Measurements from ENCODE around the gene PPL.
A peak's percentile ranks its signal among the peaks of the same experiment; 100 is the strongest.

PPL gene

DNA sequence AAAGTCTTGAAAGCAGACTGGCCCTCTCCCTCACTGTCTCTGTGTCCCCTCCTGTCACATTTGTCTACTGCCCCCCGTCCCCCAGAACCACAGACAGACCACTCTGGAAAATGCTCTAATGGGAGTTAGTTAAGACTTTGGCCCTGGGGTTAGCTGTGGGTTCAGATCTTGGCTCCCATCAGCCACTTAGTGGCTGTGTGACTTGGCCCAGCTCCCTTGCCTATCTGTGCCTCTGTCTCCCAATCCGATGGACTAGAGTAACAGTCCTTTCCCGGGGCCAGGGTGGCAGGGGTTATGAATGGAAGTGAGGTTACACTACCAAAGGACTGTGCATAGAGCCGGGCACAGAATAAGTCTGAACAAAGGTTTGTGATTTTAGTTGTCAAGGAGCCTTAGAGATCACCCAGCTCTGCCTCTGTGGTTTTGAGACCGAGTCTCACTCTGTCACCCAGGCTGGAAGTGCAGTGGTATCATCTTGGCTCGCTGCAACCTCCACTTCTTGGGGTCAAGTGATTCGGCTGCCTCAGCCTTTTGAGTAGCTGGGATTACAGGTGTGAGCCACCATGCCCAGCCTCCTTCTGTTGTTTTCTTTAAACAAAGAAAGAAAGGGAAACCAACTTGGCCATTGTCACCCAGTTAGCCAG is 23.7 kb downstream of the PPL start:
- no peak for DNase-seq
- in situ Hi-C loops (cut with HindIII; ENCODE audit: low pct_ligation_motif_present, low sequenced_read_pairs), result no loop called here
- TF ChIP-seq, protein P1, sequence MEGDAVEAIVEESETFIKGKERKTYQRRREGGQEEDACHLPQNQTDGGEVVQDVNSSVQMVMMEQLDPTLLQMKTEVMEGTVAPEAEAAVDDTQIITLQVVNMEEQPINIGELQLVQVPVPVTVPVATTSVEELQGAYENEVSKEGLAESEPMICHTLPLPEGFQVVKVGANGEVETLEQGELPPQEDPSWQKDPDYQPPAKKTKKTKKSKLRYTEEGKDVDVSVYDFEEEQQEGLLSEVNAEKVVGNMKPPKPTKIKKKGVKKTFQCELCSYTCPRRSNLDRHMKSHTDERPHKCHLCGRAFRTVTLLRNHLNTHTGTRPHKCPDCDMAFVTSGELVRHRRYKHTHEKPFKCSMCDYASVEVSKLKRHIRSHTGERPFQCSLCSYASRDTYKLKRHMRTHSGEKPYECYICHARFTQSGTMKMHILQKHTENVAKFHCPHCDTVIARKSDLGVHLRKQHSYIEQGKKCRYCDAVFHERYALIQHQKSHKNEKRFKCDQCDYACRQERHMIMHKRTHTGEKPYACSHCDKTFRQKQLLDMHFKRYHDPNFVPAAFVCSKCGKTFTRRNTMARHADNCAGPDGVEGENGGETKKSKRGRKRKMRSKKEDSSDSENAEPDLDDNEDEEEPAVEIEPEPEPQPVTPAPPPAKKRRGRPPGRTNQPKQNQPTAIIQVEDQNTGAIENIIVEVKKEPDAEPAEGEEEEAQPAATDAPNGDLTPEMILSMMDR (IDR thresholded peaks at IDR 0.05; ENCODE audit: low read depth, low read length, missing control alignments), result no peak
- Histone ChIP-seq H3K4me3 (ENCODE audit: low read depth, low read length) (no peak overlapping the region), H3K36me3 (replicated peaks) (no peaks in the 10 kb centered on the region), H3K27ac (no peak overlapping the region), H3K27me3 (replicated peaks) (no peaks in the 10 kb centered on the region)

DNA sequence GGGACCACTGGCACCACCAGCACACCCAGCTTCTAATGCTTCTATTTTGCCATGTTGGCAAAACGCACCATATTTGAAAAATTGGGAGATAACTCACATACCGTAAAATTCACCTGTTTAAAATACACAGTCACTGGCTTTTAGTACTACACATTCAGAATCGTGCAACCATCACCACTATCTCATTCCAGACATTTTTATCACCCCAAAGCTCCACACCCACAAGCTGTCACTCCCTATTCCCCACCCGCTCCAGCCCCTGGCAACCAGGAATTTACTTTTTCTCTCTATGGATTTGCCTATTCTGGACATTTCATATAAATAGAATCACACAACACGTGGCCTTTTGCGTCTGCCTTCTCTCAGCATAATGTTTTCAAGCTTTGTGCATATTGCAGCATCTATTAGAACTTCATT is 25.0 kb downstream of the PPL start:
- in situ Hi-C loops (cut with HindIII; ENCODE audit: low pct_ligation_motif_present, low sequenced_read_pairs), result no loop called here
- TF ChIP-seq, protein P1 (IDR thresholded peaks at IDR 0.05; ENCODE audit: low read depth, low read length, missing control alignments), result no peak
- DNase-seq, result peak; percentile 16

DNA sequence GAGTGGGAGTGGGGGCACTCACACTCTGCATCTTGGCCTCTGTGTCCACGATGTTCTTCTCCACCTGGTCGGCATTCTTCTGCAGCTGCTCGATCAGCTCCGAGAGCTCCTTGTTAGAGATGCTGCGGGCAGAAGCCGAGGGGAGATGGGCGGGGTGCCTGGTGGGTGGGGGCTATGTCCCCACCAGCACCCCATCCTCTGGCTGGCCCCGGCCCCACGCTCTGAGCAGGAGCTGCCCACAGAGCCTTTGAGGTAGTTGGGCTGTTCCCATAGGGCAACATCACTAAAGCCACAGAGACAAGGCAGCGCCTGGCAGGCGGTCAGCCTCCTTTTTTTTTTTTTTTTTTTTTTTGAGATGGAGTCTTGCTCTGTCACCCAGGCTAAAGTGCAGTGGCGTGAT is 26.1 kb downstream of the PPL start:
- DNase-seq, result no peak
- in situ Hi-C loops (cut with HindIII; ENCODE audit: low pct_ligation_motif_present, low sequenced_read_pairs), result no loop called here
- TF ChIP-seq, protein P1 (IDR thresholded peaks at IDR 0.05; ENCODE audit: low read depth, low read length, missing control alignments), result no peak

More for the DNA sequence above, 25.0 kb downstream of the PPL start:
- Histone ChIP-seq H3K27me3 (replicated peaks) (no peaks in the 10 kb centered on the region), H3K27ac (no peak overlapping the region), H3K36me3 (replicated peaks) (no peaks in the 10 kb centered on the region), H3K4me3 (ENCODE audit: low read depth, low read length) (no peak overlapping the region)

DNA sequence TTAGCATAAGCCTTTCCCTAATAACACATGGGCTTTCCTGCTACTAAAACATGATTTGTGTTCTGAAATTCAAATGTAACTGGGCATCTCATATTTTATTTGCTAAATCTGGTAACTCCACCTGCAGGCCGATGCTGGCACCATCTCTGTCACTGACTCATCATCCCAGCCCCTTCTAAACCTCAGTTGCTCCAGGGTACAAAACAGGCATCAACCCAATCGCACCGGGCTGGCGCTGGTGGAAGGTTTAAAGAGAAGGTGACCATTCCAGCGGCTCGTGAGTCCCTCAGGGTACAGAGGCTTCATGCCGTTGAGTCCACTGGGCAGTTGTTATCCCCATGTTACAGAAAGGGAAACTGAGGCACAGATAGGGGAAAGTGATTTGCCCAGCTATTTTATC is 27.1 kb downstream of the PPL start:
- Histone ChIP-seq H3K27ac (no peak overlapping the region), H3K4me3 (ENCODE audit: low read depth, low read length) (no peak overlapping the region)
- in situ Hi-C loops (cut with HindIII; ENCODE audit: low pct_ligation_motif_present, low sequenced_read_pairs), result no loop called here

More for the DNA sequence above, 26.1 kb downstream of the PPL start:
- Histone ChIP-seq H3K4me3 (ENCODE audit: low read depth, low read length) (no peak overlapping the region), H3K27me3 (replicated peaks) (no peaks in the 10 kb centered on the region), H3K36me3 (replicated peaks) (no peaks in the 10 kb centered on the region), H3K27ac (no peak overlapping the region)

DNA sequence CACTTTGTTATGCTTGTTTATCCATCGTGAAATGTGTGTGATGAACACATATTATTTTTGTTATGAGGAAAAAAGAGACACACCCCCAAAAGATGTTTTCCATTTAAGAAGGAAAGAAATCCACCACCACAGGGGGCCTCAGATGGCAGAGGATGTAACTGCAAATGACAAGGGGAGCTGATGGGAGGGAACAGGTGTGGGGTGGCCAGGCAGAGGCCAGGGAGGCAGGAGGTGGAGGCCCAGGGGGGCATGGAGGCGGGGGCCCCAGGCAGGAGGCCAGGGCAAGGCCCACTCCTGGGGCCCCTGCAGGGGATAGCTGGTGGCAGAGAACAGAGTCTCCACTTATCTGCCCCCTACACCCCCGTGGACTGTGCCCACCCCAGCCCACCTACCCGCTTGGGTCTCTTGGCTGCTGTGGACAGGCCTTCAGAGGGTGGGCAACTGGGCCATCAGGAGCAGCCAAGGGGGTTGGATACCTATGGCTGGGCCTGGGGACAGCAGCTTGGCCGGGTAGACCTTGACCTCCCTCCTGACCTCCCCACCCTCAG is 28.0 kb downstream of the PPL start:
- H3K27me3 ChIP-seq (replicated peaks), result peaks cover 6% of the 10 kb centered on the region
- DNase-seq, result no peak
- in situ Hi-C loops (cut with HindIII; ENCODE audit: low pct_ligation_motif_present, low sequenced_read_pairs), result no loop called here
- TF ChIP-seq, protein P1 (IDR thresholded peaks at IDR 0.05; ENCODE audit: low read depth, low read length, missing control alignments), result no peak
- H3K4me3 ChIP-seq (ENCODE audit: low read depth, low read length), result no peak overlapping the region
- no peaks in the 10 kb centered on the region for H3K36me3 ChIP-seq (replicated peaks)
- no peak overlapping the region for H3K27ac ChIP-seq

More for the DNA sequence above, 27.1 kb downstream of the PPL start:
- TF ChIP-seq, protein P1 (IDR thresholded peaks at IDR 0.05; ENCODE audit: low read depth, low read length, missing control alignments), result peak; percentile 17
- H3K36me3 ChIP-seq (replicated peaks), result no peaks in the 10 kb centered on the region
- H3K27me3 ChIP-seq (replicated peaks), result no peaks in the 10 kb centered on the region
- DNase-seq, result no peak

Measured in brain microvascular endothelial cell (primary cell).